Nephron (organoid): ENCODE results near the gene CRYL1.

Source experiments
- H3K27ac Mint-ChIP-seq, 3 experiments: 2 replicates each; pipeline ENCODE4 v1.8.0; 2020; ENCODE audit warnings: mixed read lengths in 3 of 3, mild to moderate bottlenecking in 2 of 3, moderate library complexity in 1 of 3
- H3K27me3 Mint-ChIP-seq: 2 replicates; pipeline ENCODE4 v1.8.0; 2021; ENCODE audit warnings: low read depth, mild to moderate bottlenecking, moderate library complexity, mixed read lengths
- H3K36me3 Mint-ChIP-seq: 2 replicates; pipeline ENCODE4 v1.8.0; 2020; ENCODE audit warnings: low read depth, mixed read lengths
- H3K4me1 Mint-ChIP-seq: 2 replicates; pipeline ENCODE4 v1.8.0; 2020; ENCODE audit warnings: mixed read lengths
- H3K4me3 Mint-ChIP-seq, 3 experiments: 2 replicates each; pipeline ENCODE4 v1.8.0; 2020; ENCODE audit warnings: mild to moderate bottlenecking in 3 of 3, mixed read lengths in 3 of 3, moderate library complexity in 2 of 3
- H3K9me3 Mint-ChIP-seq: 2 replicates; pipeline ENCODE4 v1.8.0; 2020; ENCODE audit warnings: mixed read lengths
- CTCF ChIP-seq, 3 experiments: fragments of 200-600 bp; sonication (generic); IDR thresholded peaks; one replicate each; pipeline ENCODE4 v1.5.0; 2021; ENCODE audit warnings: antibody characterized with exemption in 3 of 3; ENCODE audit not compliant: unreplicated experiment in 3 of 3

Gene CRYL1

GRCh38 chr13:20442375-20442774 is 83.3 kb downstream of the CRYL1 start:
- Mint-ChIP-seq H3K9me3 (peaks cover 24% of the 10 kb centered on the region), H3K27ac (peak overlapping the region in 1 of 3 experiments; percentile 13), H3K27me3 (no peaks in the 10 kb centered on the region), H3K4me1 (peaks cover 19% of the 10 kb centered on the region), H3K4me3 (no peak overlapping the region), H3K36me3 (peaks cover 19% of the 10 kb centered on the region)
- no peak for TF ChIP-seq CTCF (IDR thresholded peaks at IDR 0.05; ENCODE audit: unreplicated experiment in 3 of 3)

- Mint-ChIP-seq H3K36me3 (peaks cover 16% of the 10 kb centered on the region), H3K9me3 (peaks cover 19% of the 10 kb centered on the region), H3K4me1 (peaks cover 19% of the 10 kb centered on the region), H3K4me3 (no peak overlapping the region), H3K27ac (peak overlapping the region in 1 of 3 experiments; percentile 13), H3K27me3 (no peaks in the 10 kb centered on the region)
- no peak for TF ChIP-seq CTCF (IDR thresholded peaks at IDR 0.05; ENCODE audit: unreplicated experiment in 3 of 3)
Measured at GRCh38 chr13:20441879-20442278, 83.8 kb downstream of the CRYL1 start.

GRCh38 chr13:20441056-20441455 is 84.6 kb downstream of the CRYL1 start:
- H3K27ac Mint-ChIP-seq = no peak overlapping the region

GRCh38 chr13:20439261-20439660 is 86.4 kb downstream of the CRYL1 start:
- peaks cover 3% of the 10 kb centered on the region for H3K9me3 Mint-ChIP-seq
- TF ChIP-seq CTCF (IDR thresholded peaks at IDR 0.05; ENCODE audit: unreplicated experiment in 3 of 3) = no peak
- H3K27me3 Mint-ChIP-seq = no peaks in the 10 kb centered on the region
- no peak overlapping the region for H3K4me3 Mint-ChIP-seq
- peaks cover 19% of the 10 kb centered on the region for H3K4me1 Mint-ChIP-seq
- peaks cover 5% of the 10 kb centered on the region for H3K36me3 Mint-ChIP-seq
- H3K27ac Mint-ChIP-seq = peak overlapping the region in 1 of 3 experiments; percentile 31

More at GRCh38 chr13:20441056-20441455, 84.6 kb downstream of the CRYL1 start:
- Mint-ChIP-seq H3K4me3 (no peak overlapping the region), H3K9me3 (peaks cover 11% of the 10 kb centered on the region), H3K36me3 (peaks cover 8% of the 10 kb centered on the region), H3K4me1 (peaks cover 19% of the 10 kb centered on the region), H3K27me3 (no peaks in the 10 kb centered on the region)
- TF ChIP-seq CTCF (IDR thresholded peaks at IDR 0.05; ENCODE audit: unreplicated experiment in 3 of 3) = no peak

GRCh38 chr13:20438801-20439200 is 86.9 kb downstream of the CRYL1 start:
- Mint-ChIP-seq H3K4me3 (no peak overlapping the region), H3K4me1 (peaks cover 19% of the 10 kb centered on the region), H3K27me3 (peaks cover 3% of the 10 kb centered on the region), H3K9me3 (peaks cover 2% of the 10 kb centered on the region), H3K27ac (no peak overlapping the region), H3K36me3 (peaks cover 5% of the 10 kb centered on the region)
- TF ChIP-seq CTCF (IDR thresholded peaks at IDR 0.05; ENCODE audit: unreplicated experiment in 3 of 3) = no peak

- Mint-ChIP-seq H3K4me3 (no peak overlapping the region), H3K9me3 (no peaks in the 10 kb centered on the region), H3K4me1 (peaks cover 19% of the 10 kb centered on the region), H3K36me3 (peaks cover 5% of the 10 kb centered on the region), H3K27me3 (peaks cover 3% of the 10 kb centered on the region), H3K27ac (no peak overlapping the region)
- no peak for TF ChIP-seq CTCF (IDR thresholded peaks at IDR 0.05; ENCODE audit: unreplicated experiment in 3 of 3)
Measured at GRCh38 chr13:20436505-20436904, 89.2 kb downstream of the CRYL1 start.
